Subcutaneous abdominal adipose tissue (tissue), 5 donors: ENCODE results near the gene KRT6B.

Experiments
- H3K27ac ChIP-seq: one replicate; pipeline ENCODE4 v1.7.0; 2013; ENCODE audit warnings: low read depth, mild to moderate bottlenecking, inconsistent platforms, low read length, moderate library complexity
- H3K27me3 ChIP-seq, 5 donors: one replicate each; pipeline ENCODE4 v1.7.0; 2013; ENCODE audit warnings: low read length in 5 of 5, inconsistent platforms in 1 of 5; ENCODE audit not compliant: control insufficient read depth in 5 of 5, insufficient read depth in 4 of 5
- H3K36me3 ChIP-seq, 5 donors: one replicate each; pipeline ENCODE4 v1.7.0; 2013; ENCODE audit warnings: low read length in 5 of 5; ENCODE audit not compliant: control insufficient read depth in 5 of 5, insufficient read depth in 5 of 5
- H3K4me1 ChIP-seq, 5 donors: one replicate each; pipeline ENCODE4 v1.7.0; 2013; ENCODE audit warnings: low read length in 5 of 5, mild to moderate bottlenecking in 3 of 5, moderate library complexity in 1 of 5; ENCODE audit not compliant: control insufficient read depth in 5 of 5, insufficient read depth in 5 of 5
- H3K4me3 ChIP-seq, 5 donors: one replicate each; pipeline ENCODE4 v1.7.0; 2013; ENCODE audit warnings: low read length in 5 of 5, low read depth in 1 of 5
- H3K9ac ChIP-seq, 5 donors: one replicate each; pipeline ENCODE4 v1.7.0; 2013; ENCODE audit warnings: low read length in 5 of 5, mild to moderate bottlenecking in 4 of 5, moderate library complexity in 3 of 5
- H3K9me3 ChIP-seq, 5 donors: one replicate each; pipeline ENCODE4 v1.7.0; 2013; ENCODE audit warnings: low read length in 5 of 5; ENCODE audit not compliant: control insufficient read depth in 5 of 5
- donor health status: healthy.
- donor health status: healthy.
- donor health status: healthy.
- donor health status: healthy.
- donor health status: healthy.

The KRT6B gene

DNA sequence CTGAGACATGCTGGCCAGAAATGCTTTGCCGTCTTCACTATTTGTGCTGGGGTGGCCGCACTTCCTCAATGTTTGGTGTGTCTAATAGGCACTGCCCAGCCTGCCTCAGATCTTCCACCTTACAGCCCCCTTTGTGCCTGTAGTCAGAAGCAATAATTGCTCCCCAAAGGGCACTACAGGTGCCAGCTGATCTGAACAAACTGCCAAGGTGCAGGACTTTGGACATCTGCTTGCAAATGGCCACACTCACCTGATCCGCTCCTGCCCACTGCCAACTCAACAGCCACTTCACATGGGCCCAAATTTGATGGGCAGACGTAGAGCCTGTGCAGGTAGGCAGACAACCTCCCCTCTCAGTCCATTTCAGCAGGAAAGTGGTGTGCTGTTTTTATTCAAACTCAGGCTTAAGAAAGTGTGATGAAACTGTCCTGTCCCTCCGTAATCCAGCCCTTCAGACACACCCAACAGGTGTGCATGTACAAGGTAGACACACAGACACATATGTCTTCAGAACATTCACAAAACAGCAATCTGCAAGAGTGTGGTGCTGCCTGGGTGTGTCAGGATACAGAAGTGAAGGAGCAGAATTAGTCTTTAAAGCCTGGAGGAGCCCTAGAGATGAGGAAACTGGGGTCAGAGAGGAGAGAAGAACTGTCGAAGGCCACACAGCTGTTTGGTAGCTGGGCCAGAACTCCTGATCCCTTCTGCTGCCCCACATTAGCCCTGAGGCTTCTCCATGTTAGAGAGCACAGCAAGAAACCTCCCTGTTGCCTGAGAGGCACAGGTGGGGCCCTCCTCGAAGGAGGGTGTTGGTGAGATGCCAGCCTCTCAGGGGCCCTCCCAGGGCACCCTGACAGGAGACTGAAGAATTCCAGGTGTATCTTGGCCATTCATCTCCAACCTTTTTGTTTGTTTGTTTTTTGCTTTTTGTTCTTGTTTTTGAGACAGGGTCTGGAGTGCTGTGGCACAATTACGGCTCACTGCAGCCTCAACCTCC, 13.3 kb downstream of the KRT6B start:
- peaks cover 0 to 13% (median 12%) of the 10 kb centered on the region in 5 donors for H3K4me1 ChIP-seq

DNA sequence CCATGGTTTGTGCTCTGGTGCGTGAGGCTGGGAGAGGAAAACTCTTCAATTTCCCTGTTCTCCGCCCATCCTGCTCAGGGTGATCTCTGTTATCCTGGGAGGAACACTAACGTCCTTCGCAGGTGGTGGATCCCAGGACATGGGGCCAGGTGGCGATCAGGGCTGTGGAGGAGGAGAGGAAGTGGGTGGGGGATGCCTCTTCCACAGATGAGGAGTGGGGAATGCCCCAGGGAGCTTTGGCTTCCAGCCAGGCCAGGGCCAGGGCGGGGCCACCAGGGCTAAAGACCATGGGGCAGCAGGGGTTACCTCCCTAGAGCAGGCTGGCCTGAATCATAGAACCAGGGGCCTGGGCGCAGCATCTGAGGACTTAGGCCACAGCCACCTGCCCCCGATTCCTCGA, 14.4 kb downstream of the KRT6B start:
- Histone ChIP-seq H3K4me1 (peaks cover 0 to 6% (median 6%) of the 10 kb centered on the region in 5 donors), H3K9ac (no peak overlapping the region), H3K9me3 (no peaks in the 10 kb centered on the region), H3K27ac (no peak overlapping the region), H3K27me3 (peaks cover 0 to 2% (median 0%) of the 10 kb centered on the region in 5 donors), H3K36me3 (no peaks in the 10 kb centered on the region), H3K4me3 (no peak overlapping the region)

More for the DNA sequence above, 13.3 kb downstream of the KRT6B start:
- Histone ChIP-seq H3K36me3 (no peaks in the 10 kb centered on the region), H3K27me3 (peaks cover 0 to 2% (median 0%) of the 10 kb centered on the region in 5 donors), H3K4me3 (no peak overlapping the region), H3K9ac (no peak overlapping the region), H3K9me3 (no peaks in the 10 kb centered on the region), H3K27ac (no peak overlapping the region)

DNA sequence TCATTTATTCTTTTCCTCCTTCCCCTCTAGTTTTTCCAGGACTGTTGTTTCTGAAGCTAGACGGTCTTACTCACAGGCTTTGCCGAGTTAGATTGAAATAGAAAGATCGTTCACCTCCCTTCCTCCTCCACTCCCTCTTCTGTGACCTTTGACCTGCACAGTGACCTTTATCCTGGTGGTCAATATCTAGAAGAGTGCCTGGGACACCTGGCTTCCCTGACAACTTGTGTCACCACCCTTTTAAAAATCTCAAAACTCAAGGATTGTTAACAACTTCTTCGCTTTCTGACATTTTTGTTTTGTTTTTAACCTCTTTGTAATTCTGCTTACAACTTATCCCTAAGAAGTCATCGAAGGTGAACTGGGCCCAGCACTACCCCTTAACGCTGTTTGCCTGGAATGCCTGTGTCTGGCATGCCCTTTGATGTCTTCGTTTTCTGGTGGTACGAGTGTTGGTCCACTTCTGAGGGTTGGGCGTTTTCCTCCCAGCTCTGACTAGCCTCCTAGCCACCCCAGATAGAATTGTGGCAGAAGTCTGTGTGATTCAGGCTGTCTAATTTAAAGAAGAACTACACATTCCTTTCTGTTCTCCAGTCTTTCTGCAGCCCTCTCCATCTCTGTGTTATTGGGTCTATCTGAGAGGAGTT, 15.0 kb downstream of the KRT6B start:
- H3K4me1 ChIP-seq: peaks cover 0 to under 1% (median under 1%) of the 10 kb centered on the region in 5 donors
- no peaks in the 10 kb centered on the region for H3K36me3 ChIP-seq
- H3K9me3 ChIP-seq: no peaks in the 10 kb centered on the region
- peaks cover 0 to 2% (median 0%) of the 10 kb centered on the region in 5 donors for H3K27me3 ChIP-seq
- H3K4me3 ChIP-seq: no peak overlapping the region
- no peak overlapping the region for H3K9ac ChIP-seq
- H3K27ac ChIP-seq: no peak overlapping the region

DNA sequence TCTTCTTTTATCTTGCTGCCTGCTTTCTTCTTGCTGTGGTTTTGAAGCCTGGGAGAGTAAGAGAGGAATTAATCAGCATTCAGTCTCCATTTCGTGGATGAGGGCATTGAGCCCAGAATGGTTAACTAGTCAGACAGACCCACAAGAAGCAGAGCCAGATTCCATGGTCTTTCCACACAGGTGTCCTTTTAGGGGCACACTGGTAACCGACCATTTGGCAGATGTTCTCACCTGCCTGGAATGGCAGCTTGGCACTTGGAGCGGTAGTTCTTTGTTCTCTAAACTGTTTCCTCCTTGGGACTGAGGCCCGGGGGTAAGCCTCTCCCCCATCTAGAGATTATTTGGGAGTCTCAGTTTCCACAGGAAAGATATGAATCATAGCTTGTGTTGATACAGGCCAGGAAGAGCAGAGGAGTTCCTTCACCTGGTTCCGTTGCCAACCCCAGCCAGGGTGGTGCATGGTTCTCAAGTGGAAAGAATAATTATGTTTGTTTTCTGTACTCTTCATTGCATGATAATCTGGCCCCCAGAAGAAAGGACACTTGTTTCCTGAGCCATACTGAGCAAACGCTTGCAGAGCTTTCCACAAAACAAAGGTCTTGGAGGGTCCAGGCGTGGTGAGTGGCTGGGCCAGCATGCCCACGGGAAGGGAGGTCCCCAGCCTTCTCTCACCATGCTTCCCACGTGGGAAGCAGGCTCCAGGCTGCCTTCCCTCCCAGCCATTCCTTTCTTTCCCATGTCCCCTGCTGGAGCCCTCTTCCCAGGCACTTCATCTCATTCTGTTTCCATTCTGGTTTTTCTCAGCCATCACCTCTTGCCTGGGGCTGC, 15.7 kb downstream of the KRT6B start:
- peaks cover 0 to 2% (median 0%) of the 10 kb centered on the region in 5 donors for H3K27me3 ChIP-seq
- H3K9ac ChIP-seq: no peak overlapping the region
- no peaks in the 10 kb centered on the region for H3K4me1 ChIP-seq
- H3K27ac ChIP-seq: no peak overlapping the region
- no peak overlapping the region for H3K4me3 ChIP-seq
- no peaks in the 10 kb centered on the region for H3K9me3 ChIP-seq
- no peaks in the 10 kb centered on the region for H3K36me3 ChIP-seq

DNA sequence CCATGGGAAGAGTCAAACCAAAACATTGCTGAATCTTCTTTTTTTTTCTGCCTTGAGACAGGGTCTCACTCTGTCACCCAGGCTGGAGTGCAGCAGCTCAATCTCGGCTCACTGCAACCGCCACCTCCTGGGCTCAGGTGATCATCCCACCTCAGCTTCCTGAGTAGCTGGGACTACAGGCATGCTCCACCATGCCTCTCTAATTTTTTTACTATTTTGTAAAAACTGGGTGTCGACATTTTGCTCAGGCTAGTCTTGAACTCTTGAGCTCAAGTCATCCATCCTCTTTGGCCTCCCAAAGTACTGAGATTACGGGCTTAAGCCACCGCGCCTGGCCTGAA, 16.3 kb downstream of the KRT6B start:
- H3K27ac ChIP-seq: no peak overlapping the region
- no peaks in the 10 kb centered on the region for H3K36me3 ChIP-seq
- no peaks in the 10 kb centered on the region for H3K9me3 ChIP-seq
- no peak overlapping the region for H3K4me3 ChIP-seq
- no peak overlapping the region for H3K9ac ChIP-seq
- no peaks in the 10 kb centered on the region for H3K4me1 ChIP-seq
- peaks cover 0 to 2% (median 0%) of the 10 kb centered on the region in 5 donors for H3K27me3 ChIP-seq

DNA sequence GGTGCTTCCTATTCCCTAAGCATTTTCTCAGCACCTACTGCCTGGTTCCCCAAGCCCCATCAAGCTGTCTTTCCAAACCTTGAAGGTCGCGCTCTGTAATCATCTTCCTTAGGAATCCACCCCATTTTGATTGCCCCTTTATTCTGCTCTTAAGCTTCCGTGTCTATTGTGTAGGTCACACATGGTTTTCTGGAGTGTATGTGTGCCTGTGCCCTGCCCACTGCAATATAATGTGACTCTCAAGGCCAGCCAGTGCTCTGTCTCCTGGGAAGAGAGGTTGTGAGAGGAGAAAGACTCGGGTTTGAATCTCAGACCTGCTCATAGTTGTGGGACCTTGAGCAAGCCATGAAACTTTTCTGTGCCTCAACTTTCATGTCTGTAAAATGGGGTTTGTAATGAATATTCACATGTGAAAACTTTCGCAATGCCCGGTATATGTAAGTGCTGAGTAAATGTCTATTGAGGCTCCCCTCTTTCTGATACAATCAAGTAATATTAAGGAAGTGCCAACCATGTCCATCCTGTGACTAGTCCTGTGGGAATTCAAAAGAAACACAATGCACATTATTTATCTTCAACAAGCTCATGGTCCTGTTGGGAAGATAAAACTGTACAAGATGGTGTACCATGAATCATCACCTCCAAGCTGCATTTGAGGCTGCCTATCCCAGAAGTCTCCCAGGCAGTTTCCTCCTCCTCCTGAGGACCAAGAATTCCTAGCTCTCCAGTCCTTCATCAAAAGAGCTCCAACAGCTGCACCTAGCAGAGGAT, 17.0 kb downstream of the KRT6B start:
- no peak overlapping the region for H3K4me3 ChIP-seq
- H3K4me1 ChIP-seq: no peaks in the 10 kb centered on the region
- H3K36me3 ChIP-seq: no peaks in the 10 kb centered on the region
- H3K9me3 ChIP-seq: no peaks in the 10 kb centered on the region
- H3K27ac ChIP-seq: no peak overlapping the region
- no peak overlapping the region for H3K9ac ChIP-seq
- H3K27me3 ChIP-seq: peaks cover 0 to 2% (median 0%) of the 10 kb centered on the region in 5 donors

DNA sequence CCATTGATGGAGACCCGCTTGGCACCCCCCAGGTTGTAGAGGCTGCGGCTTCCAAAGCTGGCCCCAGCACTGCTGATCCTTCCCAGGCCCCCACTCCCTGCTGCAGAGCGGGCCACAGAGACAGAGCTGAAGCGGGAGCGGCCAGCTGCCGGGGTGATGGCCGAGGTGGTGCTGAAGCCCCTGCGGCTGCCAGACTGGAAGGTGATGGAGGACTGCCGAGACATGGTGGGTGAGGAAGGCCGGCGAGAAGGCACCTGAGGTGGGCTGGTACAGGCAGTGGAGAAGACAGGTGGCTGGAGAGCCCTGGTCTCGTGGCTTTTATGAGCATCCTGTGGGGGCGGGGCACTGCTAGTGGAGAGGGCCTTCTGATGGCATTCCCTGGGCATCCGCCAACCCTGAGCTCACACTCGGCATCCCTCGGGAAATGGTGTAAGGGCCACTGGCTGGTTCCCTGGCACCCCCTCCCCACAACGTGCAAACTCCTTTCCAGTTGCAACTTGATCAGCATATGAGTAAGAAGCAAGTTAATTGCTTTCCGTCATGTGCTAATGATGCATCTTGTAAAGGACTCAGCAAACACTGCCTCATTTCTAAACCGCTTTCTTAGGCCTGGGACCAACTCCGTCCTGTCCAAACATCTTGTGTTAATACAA, 17.7 kb downstream of the KRT6B start, which contains the start of gene KRT75:
TSS of gene KRT75 (minus strand) at position 291 of the 653 bp plus-strand sequence. CDS start at position 224, 67 bp downstream.
- H3K27me3 ChIP-seq: peaks cover 0 to 2% (median 0%) of the 10 kb centered on the region in 5 donors

DNA sequence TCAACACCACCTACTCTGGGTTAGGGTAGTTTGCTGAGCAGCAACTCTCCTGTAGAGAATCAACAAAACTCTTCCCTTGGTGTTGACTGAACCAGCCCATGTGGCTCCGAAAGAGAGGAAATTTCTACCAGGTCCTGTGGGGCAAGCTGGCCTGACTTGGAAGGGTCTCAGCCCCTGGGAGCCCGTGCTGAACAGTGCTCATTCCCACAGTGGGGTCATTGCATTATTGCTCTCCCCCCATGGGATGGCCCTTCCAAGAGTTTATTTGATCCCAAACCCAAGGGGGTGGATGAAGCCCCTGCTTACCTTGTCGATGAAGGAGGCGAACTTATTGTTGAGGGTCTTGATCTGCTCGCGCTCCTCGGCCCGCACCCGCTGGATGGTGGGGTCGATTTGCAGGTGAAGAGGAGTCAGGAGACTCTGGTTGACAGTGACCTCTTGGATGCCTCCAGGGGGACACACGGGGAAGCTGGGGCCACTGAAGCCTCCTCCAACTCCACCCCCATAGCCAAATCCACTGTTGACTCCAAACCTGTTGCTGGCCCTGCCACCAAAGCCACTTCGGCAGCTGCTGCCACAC, 18.4 kb downstream of the KRT6B start:
- no peaks in the 10 kb centered on the region for H3K36me3 ChIP-seq
- H3K4me3 ChIP-seq: no peak overlapping the region
- H3K4me1 ChIP-seq: no peaks in the 10 kb centered on the region
- no peak overlapping the region for H3K27ac ChIP-seq
- no peaks in the 10 kb centered on the region for H3K9me3 ChIP-seq
- no peak overlapping the region for H3K9ac ChIP-seq
- H3K27me3 ChIP-seq: peaks cover 0 to 2% (median 0%) of the 10 kb centered on the region in 5 donors

More for the DNA sequence above, 17.7 kb downstream of the KRT6B start, which contains the start of gene KRT75:
- Histone ChIP-seq H3K9me3 (no peaks in the 10 kb centered on the region), H3K4me1 (no peaks in the 10 kb centered on the region), H3K36me3 (no peaks in the 10 kb centered on the region), H3K9ac (no peak within 1 kb of the TSS), H3K27ac (no peak within 1 kb of the TSS), H3K4me3 (no peak within 1 kb of the TSS)
